Type B pancreatic cell (in vitro differentiated cells): ENCODE data around the gene AOPEP. TPM values are rescaled to one million over a fixed set of nuclear protein-coding genes. Genes with fewer than 3 reads are reported as not detected.
A peak's percentile ranks its signal among the peaks of the same experiment; 100 is the strongest.

Experiments
- DNase-seq: peaks from one replicate; pipeline ENCODE4 v3.0.0; 2021; ENCODE audit warnings: mixed read lengths; ENCODE audit not compliant: unreplicated experiment; ENCODE audit errors: extremely low spot score
- H3K27ac Mint-ChIP-seq: 2 replicates; pipeline ENCODE4 v1.8.0; 2021; ENCODE audit warnings: mild to moderate bottlenecking, mixed read lengths
- H3K27me3 Mint-ChIP-seq: 2 replicates; pipeline ENCODE4 v1.8.0; 2021; ENCODE audit warnings: mixed read lengths
- H3K36me3 Mint-ChIP-seq: 2 replicates; pipeline ENCODE4 v1.8.0; 2021; ENCODE audit warnings: mixed read lengths
- H3K4me1 Mint-ChIP-seq: one replicate; pipeline ENCODE4 v1.8.0; 2021; ENCODE audit warnings: mixed read lengths; ENCODE audit not compliant: unreplicated experiment
- H3K4me3 Mint-ChIP-seq: 2 replicates; pipeline ENCODE4 v1.8.0; 2021; ENCODE audit warnings: mild to moderate bottlenecking, mixed read lengths
- H3K9me3 Mint-ChIP-seq: 2 replicates; pipeline ENCODE4 v1.8.0; 2021; ENCODE audit warnings: mixed read lengths
- CTCF ChIP-seq: fragments of 200-600 bp; sonication (generic); conservative IDR thresholded peaks from 2 replicates; pipeline ENCODE4 v1.5.0; 2021; ENCODE audit warnings: antibody characterized with exemption, mild to moderate bottlenecking
- total RNA-seq: library from RNA; stranded (reverse); gene quantifications from 2 replicates; pipeline ENCODE4 v1.2.1, GENCODE V29; 2021; ENCODE audit warnings: low replicate concordance

AOPEP gene
- total RNA-seq, 1 donor from 2014 or later: 89.3 TPM

- Mint-ChIP-seq H3K27me3 (no peaks in the 10 kb centered on the region), H3K9me3 (no peaks in the 10 kb centered on the region), H3K27ac (peak overlapping the region; percentile 25), H3K36me3 (no peaks in the 10 kb centered on the region), H3K4me3 (peak overlapping the region; percentile 19), H3K4me1 (peaks cover 40% of the 10 kb centered on the region)
- TF ChIP-seq CTCF: peak; percentile 45
- DNase-seq: no peak
Measured at GRCh38 chr9:95124582-95125367, 398.3 kb downstream of the AOPEP start.

GRCh38 chr9:95125652-95126051 lies 399.2 kb downstream of the AOPEP start:
- no peaks in the 10 kb centered on the region for H3K27me3 Mint-ChIP-seq
- no peak for TF ChIP-seq CTCF
- peaks cover 49% of the 10 kb centered on the region for H3K4me1 Mint-ChIP-seq
- H3K36me3 Mint-ChIP-seq: no peaks in the 10 kb centered on the region
- H3K27ac Mint-ChIP-seq: peak overlapping the region; percentile 25
- H3K4me3 Mint-ChIP-seq: no peak overlapping the region
- no peaks in the 10 kb centered on the region for H3K9me3 Mint-ChIP-seq
- no peak for DNase-seq

- Mint-ChIP-seq H3K9me3 (no peaks in the 10 kb centered on the region), H3K36me3 (no peaks in the 10 kb centered on the region), H3K4me3 (no peak overlapping the region), H3K27me3 (no peaks in the 10 kb centered on the region), H3K27ac (no peak overlapping the region), H3K4me1 (peaks cover 50% of the 10 kb centered on the region)
- TF ChIP-seq CTCF: no peak
- no peak for DNase-seq
Measured at GRCh38 chr9:95126739-95127138, 400.2 kb downstream of the AOPEP start.

- H3K9me3 Mint-ChIP-seq: no peaks in the 10 kb centered on the region
- peak overlapping the region; percentile 15 for H3K27ac Mint-ChIP-seq
- peak; percentile 88 for DNase-seq
- TF ChIP-seq CTCF: peak; percentile 98
- no peaks in the 10 kb centered on the region for H3K36me3 Mint-ChIP-seq
- peaks cover 50% of the 10 kb centered on the region for H3K4me1 Mint-ChIP-seq
- H3K27me3 Mint-ChIP-seq: no peaks in the 10 kb centered on the region
- H3K4me3 Mint-ChIP-seq: peak overlapping the region; percentile 82
Measured at GRCh38 chr9:95127249-95128176, 401.0 kb downstream of the AOPEP start.

- Mint-ChIP-seq H3K27ac (no peak overlapping the region), H3K4me3 (no peak overlapping the region), H3K36me3 (no peaks in the 10 kb centered on the region), H3K4me1 (peaks cover 55% of the 10 kb centered on the region), H3K9me3 (no peaks in the 10 kb centered on the region), H3K27me3 (no peaks in the 10 kb centered on the region)
- TF ChIP-seq CTCF: no peak
- no peak for DNase-seq
Measured at GRCh38 chr9:95128177-95128524, 401.7 kb downstream of the AOPEP start.
